K562 (cell line): ENCODE measurements around the gene OXSR1. TPM values are rescaled to one million over a fixed set of nuclear protein-coding genes. Genes with fewer than 3 reads are reported as not detected.

Source experiments
- ATF7 ChIP-seq: fragments of 450-650 bp; IDR thresholded peaks from 2 replicates; pipeline ENCODE4 v1.7.1; 2014; ENCODE audit warnings: mild to moderate bottlenecking, moderate library complexity
- CBX3 ChIP-seq, 2 experiments: IDR thresholded peaks; 1 replicate in 1 of 2; 2 replicates in 1 of 2; pipeline ENCODE4 v1.6.1; 2012; ENCODE audit warnings: inconsistent platforms in 2 of 2, low read length in 2 of 2, borderline replicate concordance in 1 of 2, control low read depth in 1 of 2
- DPF2 ChIP-seq: fragments of 450-650 bp; IDR thresholded peaks from 2 replicates; pipeline ENCODE4 v1.6.1; 2016
- FOXA1 ChIP-seq: fragments of 450-650 bp; IDR thresholded peaks from 2 replicates; pipeline ENCODE4 v1.6.1; 2016; ENCODE audit warnings: mild to moderate bottlenecking, borderline replicate concordance
- HMBOX1 ChIP-seq: sonication (generic); IDR thresholded peaks from 2 replicates; pipeline ENCODE4 v1.6.1; 2016
- HMG20A ChIP-seq: fragments of 450-650 bp; formaldehyde crosslinking; conservative IDR thresholded peaks from 2 replicates; pipeline ENCODE4 v1.4.0; 2020; ENCODE audit warnings: mild to moderate bottlenecking, mixed read lengths
- LCOR ChIP-seq: sonication (generic); formaldehyde crosslinking; IDR thresholded peaks from 2 replicates; pipeline ENCODE4 v1.8.0; 2022; ENCODE audit warnings: mild to moderate bottlenecking, missing genetic modification reagents
- MTA1 ChIP-seq: fragments of 450-650 bp; IDR thresholded peaks from 2 replicates; pipeline ENCODE4 v1.6.1; 2017; ENCODE audit warnings: borderline replicate concordance
- PHF21A ChIP-seq: fragments of 450-650 bp; IDR thresholded peaks from 2 replicates; pipeline ENCODE4 v1.6.1; 2017; ENCODE audit warnings: low read depth, borderline replicate concordance
- SMAD4 ChIP-seq: fragments of 250-450 bp; sonication (Bioruptor Pico); conservative IDR thresholded peaks from 2 replicates; pipeline ENCODE4 v1.8.0; 2021; ENCODE audit warnings: inconsistent platforms, mild to moderate bottlenecking, moderate library complexity
- SPI1 ChIP-seq: IDR thresholded peaks from 2 replicates; pipeline ENCODE4 v1.6.1; 2011; ENCODE audit warnings: low read depth, low read length, control low read depth, borderline replicate concordance
- TCFL5 ChIP-seq: fragments of 250-450 bp; sonication (Bioruptor Pico); conservative IDR thresholded peaks from 2 replicates; pipeline ENCODE4 v1.6.1; 2021; ENCODE audit warnings: mild to moderate bottlenecking, moderate library complexity, matching md5 sums
- TEAD1 ChIP-seq, 2 experiments: fragments of 450-650 bp in 1 of 2; sonication (generic) in 1 of 2; formaldehyde crosslinking; IDR thresholded peaks; 2 replicates each; pipeline versions ENCODE4 v1.4.0 to v1.8.0; 2020 to 2022; ENCODE audit warnings: mild to moderate bottlenecking in 2 of 2, missing genetic modification reagents in 1 of 2
- ZBTB11 ChIP-seq, 3 experiments: fragments of 200-800 bp in 1 of 3; fragments of 250-450 bp in 1 of 3; fragments of 450-650 bp in 1 of 3; sonication (Bioruptor Pico) in 1 of 3; sonication (Bioruptor generic) in 1 of 3; formaldehyde crosslinking in 1 of 3; IDR thresholded peaks; 2 replicates each; pipeline versions ENCODE4 v1.6.1 to v1.8.0; 2016 to 2022; ENCODE audit warnings: mild to moderate bottlenecking in 2 of 3, missing genetic modification characterization in 2 of 3, missing compliant biosample characterization in 1 of 3, moderate library complexity in 1 of 3
- ZNF12 ChIP-seq: sonication (generic); formaldehyde crosslinking; IDR thresholded peaks from 2 replicates; pipeline ENCODE4 v1.4.0; 2020; ENCODE audit warnings: mild to moderate bottlenecking, missing genetic modification reagents
- ZNF431 ChIP-seq: sonication (generic); formaldehyde crosslinking; IDR thresholded peaks from 2 replicates; pipeline ENCODE4 v1.8.0; 2022; ENCODE audit warnings: mild to moderate bottlenecking, missing genetic modification reagents
- ZNF589 ChIP-seq: fragments of 200-800 bp; sonication (Bioruptor generic); IDR thresholded peaks from 2 replicates; pipeline ENCODE4 v1.6.1; 2016; ENCODE audit warnings: low read depth, missing genetic modification characterization, missing compliant biosample characterization
- polyA plus RNA-seq, 8 experiments: library from polyadenylated mRNA; depleted of rRNA in 4 of 8; stranded (reverse) in 5 of 8; unstranded in 3 of 8; fragments of >200 nt; fragmentation: Nextera tagmentation in 2 of 8; fragmentation: Illumina TruSeq in 1 of 8; extraction: Ambion mirVana in 2 of 8; extraction: Trizol in 1 of 8; gene quantifications; 2 replicates each; pipeline versions ENCODE4 v1.2.1 to v1.2.3, GENCODE V29; 2011 to 2014; ENCODE audit warnings: inconsistent platforms in 1 of 8, missing spikeins in 1 of 8
- total RNA-seq, 7 experiments: library from RNA; depleted of rRNA in 6 of 7; stranded (reverse); fragments of >200 nt in 6 of 7; fragmentation: Illumina TruSeq in 2 of 7; extraction: Trizol in 2 of 7; gene quantifications; 2 replicates each; pipeline versions ENCODE4 v1.2.1 to v1.2.3, GENCODE V29; 2011 to 2021; ENCODE audit warnings: low replicate concordance in 1 of 7
- TF ChIP-seq, protein P1 (sequence below), 2 experiments: fragments of 450-650 bp; IDR thresholded peaks; 2 replicates each; pipeline ENCODE4 v1.6.1; 2018; ENCODE audit warnings: mild to moderate bottlenecking in 2 of 2, low read depth in 1 of 2; ENCODE audit not compliant: partially characterized antibody in 2 of 2
- TF ChIP-seq, protein P2 (sequence below): sonication (generic); formaldehyde crosslinking; IDR thresholded peaks from 2 replicates; pipeline ENCODE4 v1.8.0; 2023; ENCODE audit warnings: mild to moderate bottlenecking, missing genetic modification reagents

OXSR1 gene
- total and polyA plus RNA-seq, 9 of the 15 experiments (the other 6 are each of a cell fraction or from before 2014, with no cell fraction given), result 15.7 to 87.6 (median 48.7) TPM

DNA sequence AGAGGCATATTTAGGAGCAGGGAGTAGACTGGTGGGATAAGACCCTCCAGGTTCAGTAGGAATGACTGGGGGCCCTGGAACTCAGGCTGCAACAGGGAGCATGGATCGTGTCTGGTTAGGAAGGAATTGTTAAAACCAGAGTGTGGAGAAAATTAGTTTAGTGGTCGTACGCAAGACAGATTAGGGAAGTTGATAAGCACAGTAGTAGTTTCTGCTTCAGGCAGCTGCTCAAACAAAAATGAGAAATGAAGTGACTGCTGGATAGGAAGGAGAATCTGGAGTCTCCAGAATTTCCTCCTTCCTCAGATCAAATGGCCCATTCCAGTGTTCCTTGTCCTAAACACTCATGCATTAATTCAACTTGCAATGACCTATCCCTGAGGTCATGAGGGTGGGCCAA lies 15.6 kb upstream of the OXSR1 start (continued):
- TF ChIP-seq, protein P1, sequence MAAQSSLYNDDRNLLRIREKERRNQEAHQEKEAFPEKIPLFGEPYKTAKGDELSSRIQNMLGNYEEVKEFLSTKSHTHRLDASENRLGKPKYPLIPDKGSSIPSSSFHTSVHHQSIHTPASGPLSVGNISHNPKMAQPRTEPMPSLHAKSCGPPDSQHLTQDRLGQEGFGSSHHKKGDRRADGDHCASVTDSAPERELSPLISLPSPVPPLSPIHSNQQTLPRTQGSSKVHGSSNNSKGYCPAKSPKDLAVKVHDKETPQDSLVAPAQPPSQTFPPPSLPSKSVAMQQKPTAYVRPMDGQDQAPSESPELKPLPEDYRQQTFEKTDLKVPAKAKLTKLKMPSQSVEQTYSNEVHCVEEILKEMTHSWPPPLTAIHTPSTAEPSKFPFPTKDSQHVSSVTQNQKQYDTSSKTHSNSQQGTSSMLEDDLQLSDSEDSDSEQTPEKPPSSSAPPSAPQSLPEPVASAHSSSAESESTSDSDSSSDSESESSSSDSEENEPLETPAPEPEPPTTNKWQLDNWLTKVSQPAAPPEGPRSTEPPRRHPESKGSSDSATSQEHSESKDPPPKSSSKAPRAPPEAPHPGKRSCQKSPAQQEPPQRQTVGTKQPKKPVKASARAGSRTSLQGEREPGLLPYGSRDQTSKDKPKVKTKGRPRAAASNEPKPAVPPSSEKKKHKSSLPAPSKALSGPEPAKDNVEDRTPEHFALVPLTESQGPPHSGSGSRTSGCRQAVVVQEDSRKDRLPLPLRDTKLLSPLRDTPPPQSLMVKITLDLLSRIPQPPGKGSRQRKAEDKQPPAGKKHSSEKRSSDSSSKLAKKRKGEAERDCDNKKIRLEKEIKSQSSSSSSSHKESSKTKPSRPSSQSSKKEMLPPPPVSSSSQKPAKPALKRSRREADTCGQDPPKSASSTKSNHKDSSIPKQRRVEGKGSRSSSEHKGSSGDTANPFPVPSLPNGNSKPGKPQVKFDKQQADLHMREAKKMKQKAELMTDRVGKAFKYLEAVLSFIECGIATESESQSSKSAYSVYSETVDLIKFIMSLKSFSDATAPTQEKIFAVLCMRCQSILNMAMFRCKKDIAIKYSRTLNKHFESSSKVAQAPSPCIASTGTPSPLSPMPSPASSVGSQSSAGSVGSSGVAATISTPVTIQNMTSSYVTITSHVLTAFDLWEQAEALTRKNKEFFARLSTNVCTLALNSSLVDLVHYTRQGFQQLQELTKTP (IDR thresholded peaks at IDR 0.05; ENCODE audit: low read depth in 1 of 2, partially characterized antibody in 2 of 2), result peak in 1 of 2 experiments; percentile 56
- TF ChIP-seq FOXA1 (no peak), SPI1 (peak; percentile 29; the same call in 1 of the 2 replicates), PHF21A (no peak), SMAD4 (CRISPR knock-in tag) (0 out of 2 replicates have a peak, but pooled peaks have one; percentile 31), ZNF431 (CRISPR knock-in tag) (0 out of 2 replicates have a peak, but pooled peaks have one; percentile 26), ATF7 (peak; percentile 51; the same call in 1 of the 2 replicates), HMBOX1 (peak; percentile 82), ZNF589 (peak; percentile 45; the same call in 1 of the 2 replicates), LCOR (CRISPR knock-in tag) (0 out of 2 replicates have a peak, but pooled peaks have one; percentile 54), CBX3 (IDR thresholded peaks at IDR 0.05; ENCODE audit: borderline replicate concordance in 1 of 2, low read length in 2 of 2) (no peak), TCFL5 (no peak), ZBTB11 (CRISPR knock-in tag; IDR thresholded peaks at IDR 0.05) (no peak), ZNF12 (CRISPR knock-in tag) (peak; percentile 96), TEAD1 (CRISPR knock-in tag; IDR thresholded peaks at IDR 0.05) (0 out of 4 replicates have a peak, but pooled peaks of 1 of the 2 experiments have one; percentile 27), HMG20A (CRISPR knock-in tag) (no peak), DPF2 (peak; percentile 91), MTA1 (peak; percentile 85; the same call in 1 of the 2 replicates)
- TF ChIP-seq, protein P2, sequence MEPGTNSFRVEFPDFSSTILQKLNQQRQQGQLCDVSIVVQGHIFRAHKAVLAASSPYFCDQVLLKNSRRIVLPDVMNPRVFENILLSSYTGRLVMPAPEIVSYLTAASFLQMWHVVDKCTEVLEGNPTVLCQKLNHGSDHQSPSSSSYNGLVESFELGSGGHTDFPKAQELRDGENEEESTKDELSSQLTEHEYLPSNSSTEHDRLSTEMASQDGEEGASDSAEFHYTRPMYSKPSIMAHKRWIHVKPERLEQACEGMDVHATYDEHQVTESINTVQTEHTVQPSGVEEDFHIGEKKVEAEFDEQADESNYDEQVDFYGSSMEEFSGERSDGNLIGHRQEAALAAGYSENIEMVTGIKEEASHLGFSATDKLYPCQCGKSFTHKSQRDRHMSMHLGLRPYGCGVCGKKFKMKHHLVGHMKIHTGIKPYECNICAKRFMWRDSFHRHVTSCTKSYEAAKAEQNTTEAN (CRISPR knock-in tag), result no peak
